ENCODE data around the gene HNRNPM.

HNRNPM gene

GRCh38 chr19:8457827-8458226 lies 13.1 kb downstream of the HNRNPM start:
- H3K36me3 ChIP-seq (ENCODE audit: insufficient read depth, low read length), result peaks cover 73% of the 10 kb centered on the region
- H2AFZ ChIP-seq (ENCODE audit: low read depth, low read length), result no peak overlapping the region
- H3K27me3 ChIP-seq (ENCODE audit: insufficient read depth, low read length), result no peaks in the 10 kb centered on the region
- no peak overlapping the region for H3K4me3 ChIP-seq (ENCODE audit: low read length)
- peaks cover 20% of the 10 kb centered on the region for H3K4me1 ChIP-seq (ENCODE audit: insufficient read depth, low read length)
- no peaks in the 10 kb centered on the region for H3K9me3 ChIP-seq (ENCODE audit: low read length)

GRCh38 chr19:8458380-8458779 lies 13.6 kb downstream of the HNRNPM start:
- Histone ChIP-seq H3K9me3 (ENCODE audit: low read length) (no peaks in the 10 kb centered on the region), H3K4me3 (ENCODE audit: low read length) (no peak overlapping the region), H3K27me3 (ENCODE audit: insufficient read depth, low read length) (no peaks in the 10 kb centered on the region), H3K36me3 (ENCODE audit: insufficient read depth, low read length) (peaks cover 76% of the 10 kb centered on the region), H2AFZ (ENCODE audit: low read depth, low read length) (no peak overlapping the region), H3K4me1 (ENCODE audit: insufficient read depth, low read length) (peaks cover 20% of the 10 kb centered on the region)

GRCh38 chr19:8459095-8459494 lies 14.3 kb downstream of the HNRNPM start:
- Histone ChIP-seq H3K27me3 (ENCODE audit: insufficient read depth, low read length) (no peaks in the 10 kb centered on the region), H3K36me3 (ENCODE audit: insufficient read depth, low read length) (peaks cover 76% of the 10 kb centered on the region), H2AFZ (ENCODE audit: low read depth, low read length) (no peak overlapping the region), H3K4me3 (ENCODE audit: low read length) (no peak overlapping the region), H3K9me3 (ENCODE audit: low read length) (no peaks in the 10 kb centered on the region), H3K4me1 (ENCODE audit: insufficient read depth, low read length) (peaks cover 20% of the 10 kb centered on the region)

- no peaks in the 10 kb centered on the region for H3K27me3 ChIP-seq (ENCODE audit: insufficient read depth, low read length)
- H3K9me3 ChIP-seq (ENCODE audit: low read length), result no peaks in the 10 kb centered on the region
- H2AFZ ChIP-seq (ENCODE audit: low read depth, low read length), result no peak overlapping the region
- no peak overlapping the region for H3K4me3 ChIP-seq (ENCODE audit: low read length)
- H3K4me1 ChIP-seq (ENCODE audit: insufficient read depth, low read length), result peaks cover 20% of the 10 kb centered on the region
- H3K36me3 ChIP-seq (ENCODE audit: insufficient read depth, low read length), result peaks cover 79% of the 10 kb centered on the region
These were observed 14.9 kb downstream of the HNRNPM start for GRCh38 chr19:8459520-8460270.

GRCh38 chr19:8460516-8461298 lies 15.9 kb downstream of the HNRNPM start:
- Histone ChIP-seq H3K9me3 (ENCODE audit: low read length) (no peaks in the 10 kb centered on the region), H2AFZ (ENCODE audit: low read depth, low read length) (no peak overlapping the region), H3K4me3 (ENCODE audit: low read length) (no peak overlapping the region), H3K27me3 (ENCODE audit: insufficient read depth, low read length) (no peaks in the 10 kb centered on the region), H3K4me1 (ENCODE audit: insufficient read depth, low read length) (peaks cover 20% of the 10 kb centered on the region), H3K36me3 (ENCODE audit: insufficient read depth, low read length) (peaks cover 80% of the 10 kb centered on the region)

- Histone ChIP-seq H2AFZ (ENCODE audit: low read depth, low read length) (no peak overlapping the region), H3K36me3 (ENCODE audit: insufficient read depth, low read length) (peaks cover 80% of the 10 kb centered on the region), H3K4me3 (ENCODE audit: low read length) (no peak overlapping the region), H3K4me1 (ENCODE audit: insufficient read depth, low read length) (peaks cover 20% of the 10 kb centered on the region), H3K27me3 (ENCODE audit: insufficient read depth, low read length) (no peaks in the 10 kb centered on the region), H3K9me3 (ENCODE audit: low read length) (no peaks in the 10 kb centered on the region)
These were observed 16.6 kb downstream of the HNRNPM start for GRCh38 chr19:8461376-8461775.

GRCh38 chr19:8461891-8462290 lies 17.1 kb downstream of the HNRNPM start:
- H3K9me3 ChIP-seq (ENCODE audit: low read length), result no peaks in the 10 kb centered on the region
- peaks cover 79% of the 10 kb centered on the region for H3K36me3 ChIP-seq (ENCODE audit: insufficient read depth, low read length)
- H2AFZ ChIP-seq (ENCODE audit: low read depth, low read length), result no peak overlapping the region
- peaks cover 20% of the 10 kb centered on the region for H3K4me1 ChIP-seq (ENCODE audit: insufficient read depth, low read length)
- H3K27me3 ChIP-seq (ENCODE audit: insufficient read depth, low read length), result no peaks in the 10 kb centered on the region
- no peak overlapping the region for H3K4me3 ChIP-seq (ENCODE audit: low read length)

- Histone ChIP-seq H3K4me1 (ENCODE audit: insufficient read depth, low read length) (peaks cover 20% of the 10 kb centered on the region), H3K27me3 (ENCODE audit: insufficient read depth, low read length) (no peaks in the 10 kb centered on the region), H3K36me3 (ENCODE audit: insufficient read depth, low read length) (peaks cover 79% of the 10 kb centered on the region), H2AFZ (ENCODE audit: low read depth, low read length) (no peak overlapping the region), H3K4me3 (ENCODE audit: low read length) (no peak overlapping the region), H3K9me3 (ENCODE audit: low read length) (no peaks in the 10 kb centered on the region)
These were observed 17.8 kb downstream of the HNRNPM start for GRCh38 chr19:8462571-8462970.

GRCh38 chr19:8463365-8463764 lies 18.6 kb downstream of the HNRNPM start:
- H2AFZ ChIP-seq (ENCODE audit: low read depth, low read length), result no peak overlapping the region
- peaks cover 20% of the 10 kb centered on the region for H3K4me1 ChIP-seq (ENCODE audit: insufficient read depth, low read length)
- H3K27me3 ChIP-seq (ENCODE audit: insufficient read depth, low read length), result no peaks in the 10 kb centered on the region
- H3K4me3 ChIP-seq (ENCODE audit: low read length), result no peak overlapping the region
- no peaks in the 10 kb centered on the region for H3K9me3 ChIP-seq (ENCODE audit: low read length)
- H3K36me3 ChIP-seq (ENCODE audit: insufficient read depth, low read length), result peaks cover 79% of the 10 kb centered on the region

- no peak overlapping the region for H3K4me3 ChIP-seq (ENCODE audit: low read length)
- peaks cover 86% of the 10 kb centered on the region for H3K36me3 ChIP-seq (ENCODE audit: insufficient read depth, low read length)
These were observed 21.2 kb downstream of the HNRNPM start for GRCh38 chr19:8466018-8466417.

GRCh38 chr19:8468124-8468523 lies 23.3 kb downstream of the HNRNPM start:
- Histone ChIP-seq H2AFZ (ENCODE audit: low read depth, low read length) (no peak overlapping the region), H3K9me3 (ENCODE audit: low read length) (no peaks in the 10 kb centered on the region), H3K36me3 (ENCODE audit: insufficient read depth, low read length) (peaks cover 89% of the 10 kb centered on the region), H3K27me3 (ENCODE audit: insufficient read depth, low read length) (no peaks in the 10 kb centered on the region), H3K4me3 (ENCODE audit: low read length) (no peak overlapping the region), H3K4me1 (ENCODE audit: insufficient read depth, low read length) (peaks cover 5% of the 10 kb centered on the region)

More at GRCh38 chr19:8466018-8466417, 21.2 kb downstream of the HNRNPM start:
- no peaks in the 10 kb centered on the region for H3K27me3 ChIP-seq (ENCODE audit: insufficient read depth, low read length)
- no peak overlapping the region for H2AFZ ChIP-seq (ENCODE audit: low read depth, low read length)
- H3K9me3 ChIP-seq (ENCODE audit: low read length), result no peaks in the 10 kb centered on the region
- H3K4me1 ChIP-seq (ENCODE audit: insufficient read depth, low read length), result peaks cover 20% of the 10 kb centered on the region

GRCh38 chr19:8468761-8469373 lies 24.1 kb downstream of the HNRNPM start:
- Histone ChIP-seq H3K9me3 (ENCODE audit: low read length) (no peaks in the 10 kb centered on the region), H3K27me3 (ENCODE audit: insufficient read depth, low read length) (no peaks in the 10 kb centered on the region), H3K4me1 (ENCODE audit: insufficient read depth, low read length) (peaks cover 5% of the 10 kb centered on the region), H3K4me3 (ENCODE audit: low read length) (no peak overlapping the region), H2AFZ (ENCODE audit: low read depth, low read length) (no peak overlapping the region), H3K36me3 (ENCODE audit: insufficient read depth, low read length) (peaks cover 87% of the 10 kb centered on the region)
